ENCODE measurements around the gene GGPS1.
"Not testable (repeated sequence)": the region's sequence is repeated elsewhere in the genome, so short reads cannot be mapped to it uniquely, and the experiment has no call there.

GGPS1 gene

DNA sequence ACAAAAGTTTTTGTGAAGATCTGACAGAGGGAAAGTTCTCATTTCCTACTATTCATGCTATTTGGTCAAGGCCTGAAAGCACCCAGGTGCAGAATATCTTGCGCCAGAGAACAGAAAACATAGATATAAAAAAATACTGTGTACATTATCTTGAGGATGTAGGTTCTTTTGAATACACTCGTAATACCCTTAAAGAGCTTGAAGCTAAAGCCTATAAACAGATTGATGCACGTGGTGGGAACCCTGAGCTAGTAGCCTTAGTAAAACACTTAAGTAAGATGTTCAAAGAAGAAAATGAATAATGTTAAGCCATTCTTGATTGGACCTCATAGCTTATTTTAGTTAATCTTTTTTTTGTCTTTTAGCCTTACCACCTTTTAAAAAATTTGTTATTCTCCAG lies 14.1 kb downstream of the GGPS1 start:
- no peak for DNase-seq

DNA sequence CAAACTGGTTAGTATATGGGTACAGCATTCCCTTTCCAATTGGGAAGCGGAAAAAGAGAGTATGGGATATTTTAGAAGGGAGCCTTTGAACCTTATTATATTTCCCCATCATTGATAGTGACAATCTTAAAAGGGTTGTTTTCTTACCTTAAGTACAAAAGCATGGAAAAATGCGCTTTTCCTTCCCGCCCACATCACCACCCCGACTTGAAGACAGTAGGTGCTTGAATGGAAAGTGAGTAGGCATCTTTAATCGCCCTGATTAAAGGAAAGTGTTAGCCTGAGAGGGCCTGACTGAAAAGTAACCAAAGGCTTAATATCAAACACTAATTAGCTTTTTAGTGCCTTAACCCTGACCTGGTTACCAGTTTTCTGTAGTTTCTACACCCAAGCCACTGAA lies 15.4 kb downstream of the GGPS1 start:
- no peak for DNase-seq

DNA sequence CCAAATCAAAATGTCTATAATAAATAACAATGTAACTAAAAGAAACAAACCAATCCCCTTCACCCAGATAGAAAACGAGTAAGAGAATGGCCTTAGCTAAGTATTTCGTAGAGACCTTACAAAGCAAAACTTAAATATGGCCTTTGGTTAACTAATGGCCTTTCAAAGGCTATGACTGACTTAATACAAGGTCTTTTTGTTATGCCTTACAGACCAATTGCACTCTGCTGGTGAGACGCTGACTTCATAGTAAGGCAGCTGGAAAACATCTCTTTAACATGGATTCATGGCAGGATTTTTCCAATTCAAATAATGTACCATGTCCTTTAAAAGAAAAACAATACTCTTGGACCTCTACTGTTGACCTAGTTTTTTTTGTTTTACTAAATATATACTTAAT lies 23.1 kb downstream of the GGPS1 start:
- no peak for DNase-seq

DNA sequence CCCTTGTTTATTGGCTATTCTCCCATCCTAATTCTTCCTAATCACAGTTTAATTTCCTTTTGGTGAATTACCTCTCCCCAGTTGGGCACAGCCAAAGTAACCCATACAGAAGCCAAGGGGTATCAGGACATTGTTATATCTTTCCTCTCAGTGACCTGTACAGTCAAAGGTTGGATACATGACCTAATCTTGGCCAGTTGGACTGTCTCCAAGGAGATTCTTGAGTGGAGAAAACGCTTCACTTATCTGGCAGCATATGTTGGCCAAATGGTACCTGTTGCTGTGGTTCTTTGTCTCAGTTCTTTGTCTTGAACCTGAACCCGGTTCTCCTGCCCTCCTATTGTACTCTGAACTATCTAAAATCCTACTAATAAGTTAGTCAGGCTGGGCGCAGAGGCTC lies 23.5 kb downstream of the GGPS1 start:
- DNase-seq = no peak

DNA sequence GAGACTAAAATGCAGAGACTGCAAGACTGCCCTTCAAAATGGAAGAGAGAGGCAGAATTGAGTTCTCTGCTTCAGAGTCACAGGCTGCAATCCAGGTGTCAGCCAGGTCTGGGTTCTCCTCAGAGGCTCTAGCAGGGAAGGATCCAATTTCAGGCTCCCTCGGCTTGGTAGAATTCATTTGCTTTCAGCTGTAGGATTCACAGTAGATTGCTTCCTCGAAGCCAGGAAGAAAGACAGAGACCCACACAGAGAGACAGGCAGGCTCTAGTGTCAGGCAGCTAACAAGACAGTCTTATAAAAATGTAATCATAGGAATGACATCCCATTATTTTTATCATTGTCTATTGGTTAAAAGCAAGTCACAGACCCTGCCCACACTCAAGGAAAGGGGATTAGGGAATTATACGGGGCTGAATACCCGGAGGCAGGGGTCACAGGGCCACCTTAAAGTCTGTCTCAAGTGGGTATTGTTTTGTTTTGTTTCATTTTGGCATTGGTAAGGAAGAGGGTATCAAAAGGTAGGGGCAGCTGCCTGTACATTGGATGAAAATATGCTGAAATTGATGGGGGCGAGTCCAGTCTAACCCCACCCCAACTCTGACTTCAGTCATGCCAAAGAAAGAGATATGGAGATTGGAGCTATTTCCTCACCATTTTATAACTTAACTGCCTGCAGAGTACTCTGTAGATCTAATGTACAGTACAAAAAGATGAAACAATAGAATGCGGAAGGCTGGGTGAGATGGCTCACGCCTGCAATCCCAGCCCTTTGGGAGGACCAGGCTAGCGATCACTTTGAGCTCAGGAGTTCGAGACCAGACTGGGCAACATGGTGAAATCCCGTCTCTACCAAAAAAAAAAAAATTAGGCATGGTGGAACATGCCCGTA lies 29.4 kb downstream of the GGPS1 start:
- DNase-seq = no peak

DNA sequence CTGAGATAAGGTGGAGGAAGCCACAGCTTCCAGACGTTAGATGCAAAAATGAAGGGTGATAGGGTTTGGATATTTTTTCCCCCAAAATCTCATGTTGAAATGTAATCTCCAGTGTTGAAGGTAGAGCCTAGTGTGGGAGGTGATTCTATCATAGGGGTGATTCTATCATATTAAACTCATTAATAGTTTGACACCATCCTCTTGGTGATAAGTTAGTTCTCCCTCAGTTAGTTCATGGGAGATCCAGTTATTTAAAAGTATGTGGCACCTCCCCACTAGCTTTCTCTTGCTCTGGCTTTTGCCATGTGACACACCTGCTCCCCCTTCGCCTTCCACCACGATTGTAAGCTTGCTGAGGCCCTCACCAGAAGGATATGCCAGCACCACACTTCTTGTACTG lies 30.5 kb downstream of the GGPS1 start:
- no peak for DNase-seq

DNA sequence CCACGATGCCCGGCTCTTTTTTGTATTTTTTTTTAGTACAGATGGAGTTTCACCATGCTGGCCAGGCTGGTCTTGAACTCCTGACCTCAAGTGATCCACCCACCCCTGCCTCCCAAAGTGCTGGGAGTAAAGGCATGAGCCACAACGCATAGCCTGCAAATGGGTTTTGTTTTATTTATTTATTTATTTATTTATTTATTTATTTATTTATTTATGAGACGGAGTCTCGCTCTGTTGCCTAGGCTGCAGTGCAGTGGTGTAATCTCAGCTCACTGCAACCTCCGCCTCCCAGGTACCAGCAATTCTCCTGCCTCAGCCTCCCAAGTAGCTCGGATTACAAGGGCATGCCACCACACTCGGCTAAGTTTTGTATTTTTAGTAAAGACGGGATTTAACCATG lies 35.8 kb downstream of the GGPS1 start:
- not testable (repeated sequence) for DNase-seq

DNA sequence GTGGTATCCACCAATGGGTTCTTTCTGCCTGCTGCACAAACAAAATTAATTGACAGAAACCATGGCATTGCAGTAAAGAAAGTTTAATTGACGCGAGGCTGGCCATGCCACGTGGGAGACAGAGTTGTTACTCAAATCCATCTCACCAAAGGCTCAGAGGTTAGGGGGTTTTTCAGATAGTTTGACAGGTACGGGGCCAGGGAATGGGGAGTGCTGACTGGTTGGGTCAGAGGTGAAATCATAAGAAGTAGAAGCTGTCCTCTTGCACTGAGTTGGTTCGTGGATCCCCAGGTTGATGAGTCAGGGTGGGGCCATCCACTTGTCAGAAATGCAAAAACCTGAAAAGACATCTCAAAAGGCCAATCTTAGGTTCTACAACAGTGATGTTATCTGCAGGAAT lies 37.9 kb downstream of the GGPS1 start:
- no peak for DNase-seq

DNA sequence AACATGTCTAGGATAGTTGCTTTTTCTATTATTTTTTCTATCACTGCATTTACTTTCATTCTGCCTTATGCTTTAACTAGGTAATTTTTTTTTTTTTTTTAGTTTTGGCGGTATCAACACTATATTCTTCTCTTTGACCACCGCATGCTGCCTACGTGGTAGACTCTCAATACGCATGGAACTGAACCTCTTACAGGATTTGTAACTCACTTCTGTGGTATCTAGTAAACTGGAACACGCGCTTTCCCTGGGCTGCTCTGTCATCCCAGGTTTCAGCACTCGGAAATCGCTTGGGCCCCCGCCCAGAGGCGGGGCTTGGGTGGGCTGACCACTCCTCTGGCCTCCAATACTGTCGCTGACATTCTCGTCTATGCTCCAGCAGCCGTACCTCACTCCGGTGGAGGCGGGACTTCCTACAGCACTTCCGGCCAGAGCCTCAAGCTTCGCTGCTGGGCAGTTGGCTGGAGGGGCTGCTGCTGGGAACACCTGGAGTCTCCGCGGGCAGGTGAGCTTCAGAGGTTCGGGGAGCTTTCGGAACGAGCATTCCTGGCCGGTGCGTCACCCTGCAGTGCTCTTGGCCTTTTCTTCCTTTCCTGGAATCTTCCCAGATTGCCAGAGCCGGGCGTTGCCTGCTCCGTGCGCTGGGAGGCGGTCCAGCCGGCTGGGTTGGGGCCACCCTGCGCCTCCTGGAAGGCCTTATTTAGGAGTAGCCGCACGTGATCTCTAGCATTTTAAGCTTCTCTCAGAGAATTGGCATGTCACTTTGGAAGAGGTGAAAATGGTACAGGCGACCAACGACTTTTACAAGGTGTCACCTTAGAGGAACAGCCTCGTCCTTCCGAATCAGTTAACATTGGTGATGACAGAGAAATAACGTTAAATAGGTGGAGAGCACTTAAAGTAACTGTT lies 38.9 kb downstream of the GGPS1 start, which contains the start of gene TBCE:
TSS of gene TBCE (plus strand) at position 428 of the 909 bp plus-strand sequence. CDS start 12,623 bp downstream, outside the sequence.
- peak; percentile 96 for DNase-seq

DNA sequence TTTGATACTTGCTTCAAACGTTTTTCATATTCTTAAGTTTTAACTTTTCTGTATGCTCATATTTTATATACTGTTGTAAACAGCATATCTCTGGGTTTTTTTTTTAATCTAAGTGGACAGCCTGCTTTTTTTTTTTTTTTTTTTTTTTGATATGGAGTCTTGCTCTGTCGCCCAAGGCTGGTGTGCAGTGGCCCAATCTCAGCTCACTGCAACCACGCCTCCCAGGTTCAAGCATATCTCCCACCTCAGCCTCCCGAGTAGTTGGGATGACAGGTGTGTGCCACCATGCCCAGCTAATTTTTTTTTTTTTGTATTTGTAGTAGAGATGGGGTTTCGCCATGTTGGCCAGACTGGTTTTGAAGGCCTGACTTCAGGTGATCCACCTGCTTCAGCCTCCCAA lies 40.1 kb downstream of the GGPS1 start:
- no peak for DNase-seq

DNA sequence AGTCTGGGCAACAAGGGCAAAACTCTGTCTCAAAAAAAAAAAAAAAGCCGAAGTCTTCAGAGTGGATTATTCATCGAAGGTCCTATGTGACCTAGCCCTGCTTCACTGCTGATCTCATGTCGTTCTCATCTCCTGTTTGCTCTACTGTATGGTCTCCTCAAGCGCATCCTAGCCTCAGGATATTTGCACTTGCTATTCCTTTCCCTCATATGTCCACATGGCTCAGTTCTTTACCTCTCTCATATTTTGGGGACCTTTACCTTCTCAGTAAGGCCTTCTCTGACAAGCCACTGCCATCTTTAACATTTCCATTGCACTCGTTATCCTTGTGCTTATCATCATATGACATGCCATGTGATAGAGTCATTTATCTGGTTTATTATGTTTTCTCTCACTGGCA lies 41.4 kb downstream of the GGPS1 start:
- DNase-seq = no peak

DNA sequence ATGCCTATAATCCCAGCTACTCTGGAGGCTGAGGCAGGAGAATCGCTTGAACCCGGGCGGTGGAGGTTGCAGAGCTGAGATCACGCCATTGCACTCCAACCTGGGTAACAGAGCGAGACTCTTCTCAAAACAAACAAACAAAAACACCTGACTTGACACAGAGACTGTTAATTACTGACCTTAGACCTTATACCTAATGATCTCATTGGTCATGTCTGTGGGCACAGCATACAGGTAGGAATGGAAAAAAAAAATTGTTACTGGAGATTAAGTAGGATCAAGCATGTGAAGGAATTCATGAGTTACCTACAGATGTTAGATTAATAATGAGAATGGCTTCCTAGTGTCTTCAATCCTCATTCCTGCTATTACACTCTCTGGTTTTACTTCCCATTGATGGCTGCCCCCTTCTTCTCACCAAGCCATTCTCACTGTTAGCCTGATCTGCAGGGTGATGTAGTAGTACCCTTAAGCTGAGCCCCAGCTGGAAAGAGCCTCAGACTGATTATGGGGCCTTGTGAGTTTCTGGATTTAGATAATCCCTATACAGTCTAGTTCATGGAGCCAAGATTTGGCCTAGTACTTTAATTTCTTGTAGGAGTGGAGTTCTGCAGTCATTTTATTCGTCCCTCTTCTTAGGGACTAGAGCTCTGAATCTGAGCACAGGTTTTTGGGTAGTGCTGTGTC lies 47.7 kb downstream of the GGPS1 start:
- no peak for DNase-seq

DNA sequence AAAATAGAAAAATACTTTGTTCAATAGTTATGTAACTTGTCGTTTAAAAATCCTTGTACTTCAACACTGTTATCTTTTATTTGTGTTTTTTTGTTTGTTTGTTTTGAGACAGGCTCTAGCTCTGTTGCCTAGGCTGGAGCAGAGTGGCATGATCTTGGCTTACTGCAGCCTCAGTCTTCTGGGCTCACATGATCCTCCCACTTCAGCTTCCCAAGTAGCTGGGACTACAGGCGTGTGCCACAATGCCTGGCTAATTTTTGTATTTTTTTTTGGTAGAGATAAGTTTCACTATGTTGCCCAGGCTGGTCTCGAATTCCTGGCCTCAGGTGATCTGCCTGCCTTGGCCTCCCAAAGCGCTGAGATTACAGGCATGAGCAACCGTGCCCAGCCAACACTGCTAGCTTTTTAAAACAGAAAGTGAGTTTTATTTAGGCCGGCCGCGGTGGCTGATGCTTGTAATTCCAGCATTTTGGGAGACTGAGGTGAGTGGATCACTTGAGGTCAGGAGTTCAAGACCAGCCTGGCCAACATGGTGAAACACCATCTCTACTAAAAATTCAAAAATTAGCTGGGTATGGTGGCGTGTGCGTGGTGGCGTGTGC lies 49.9 kb downstream of the GGPS1 start:
- DNase-seq = not testable (repeated sequence)

DNA sequence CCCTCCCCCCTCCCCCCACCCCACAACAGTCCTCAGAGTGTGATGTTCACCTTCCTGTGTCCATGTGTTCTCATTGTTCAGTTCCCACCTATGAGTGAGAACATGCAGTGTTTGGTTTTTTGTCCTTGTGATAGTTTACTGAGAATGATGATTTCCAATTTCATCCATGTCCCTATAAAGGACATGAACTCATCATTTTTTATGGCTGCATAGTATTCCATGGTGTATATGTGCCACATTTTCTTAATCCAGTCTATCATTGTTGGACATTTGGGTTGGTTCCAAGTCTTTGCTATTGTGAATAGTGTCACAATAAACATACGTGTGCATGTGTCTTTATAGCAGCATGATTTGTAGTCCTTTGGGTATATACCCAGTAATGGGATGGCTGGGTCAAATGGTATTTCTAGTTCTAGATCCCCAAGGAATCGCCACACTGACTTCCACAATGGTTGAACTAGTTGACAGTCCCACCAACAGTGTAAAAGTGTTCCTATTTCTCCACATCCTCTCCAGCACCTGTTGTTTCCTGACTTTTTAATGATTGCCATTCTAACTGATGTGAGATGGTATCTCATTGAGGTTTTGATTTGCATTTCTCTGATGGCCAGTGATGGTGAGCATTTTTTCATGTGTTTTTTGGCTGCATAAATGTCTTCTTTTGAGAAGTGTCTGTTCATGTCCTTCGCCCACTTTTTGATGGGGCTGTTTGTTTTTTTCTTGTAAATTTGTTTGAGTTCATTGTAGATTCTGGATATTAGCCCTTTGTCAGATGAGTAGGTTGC lies 53.8 kb downstream of the GGPS1 start:
- not testable (repeated sequence) for DNase-seq

DNA sequence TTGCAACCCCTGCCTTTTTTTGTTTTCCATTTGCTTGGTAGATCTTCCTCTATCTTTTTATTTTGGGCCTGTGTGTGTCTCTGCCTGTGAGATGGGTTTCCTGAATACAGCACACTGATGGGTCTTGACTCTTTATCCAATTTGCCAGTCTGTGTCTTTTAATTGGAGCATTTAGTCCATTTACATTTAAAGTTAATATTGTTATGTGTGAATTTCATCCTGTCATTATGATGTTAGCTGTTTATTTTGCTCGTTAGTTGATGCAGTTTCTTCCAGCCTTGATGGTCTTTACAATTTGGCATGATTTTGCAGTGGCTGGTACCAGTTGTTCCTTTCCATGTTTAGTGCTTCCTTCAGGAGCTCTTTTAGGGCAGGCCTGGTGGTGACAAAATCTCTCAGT lies 57.3 kb downstream of the GGPS1 start:
- DNase-seq = not testable (repeated sequence)

DNA sequence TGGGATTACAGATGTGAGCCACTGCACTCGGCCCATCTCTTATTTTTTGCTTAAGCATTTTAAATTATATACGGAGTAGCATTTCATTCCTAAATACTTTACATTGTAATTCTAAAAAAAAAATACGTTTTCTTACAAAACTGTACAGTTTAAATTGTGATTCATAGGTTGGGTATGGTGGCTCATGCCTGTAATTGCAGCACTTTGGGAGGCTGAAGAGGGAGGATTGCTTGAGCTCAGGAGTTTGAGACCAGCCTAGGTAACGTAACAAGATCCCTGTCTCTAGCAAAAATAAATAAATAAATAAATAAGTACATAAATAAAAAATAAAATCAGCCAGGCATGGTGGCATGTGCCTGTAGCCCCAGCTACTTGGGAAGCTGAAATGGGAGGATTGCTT lies 63.5 kb downstream of the GGPS1 start:
- DNase-seq = no peak
